HepG2 (cell line): ENCODE measurements around the gene LOC128125822.

ENCODE experiments used
- ADNP ChIP-seq: sonication (generic); formaldehyde crosslinking; IDR thresholded peaks from 2 replicates; pipeline ENCODE4 v1.4.0; 2020; ENCODE audit warnings: missing genetic modification reagents
- AGO2 ChIP-seq: fragments of 200-400 bp; formaldehyde crosslinking; optimal IDR thresholded peaks from 2 replicates; pipeline ENCODE3; 2017; ENCODE audit warnings: mild to moderate bottlenecking, low read depth, low read length, moderate library complexity
- EED ChIP-seq: sonication (generic); formaldehyde crosslinking; IDR thresholded peaks from 2 replicates; pipeline ENCODE4 v1.5.0; 2020; ENCODE audit warnings: mild to moderate bottlenecking, missing genetic modification reagents
- HNF4A ChIP-seq: sonication (generic); formaldehyde crosslinking; IDR thresholded peaks from 2 replicates; pipeline ENCODE4 v1.4.0; 2020; ENCODE audit warnings: missing genetic modification reagents
- SOX5 ChIP-seq: IDR thresholded peaks from 2 replicates; pipeline ENCODE4 v1.6.1; 2016; ENCODE audit warnings: borderline replicate concordance
- SP5 ChIP-seq: IDR thresholded peaks from 2 replicates; pipeline ENCODE4 v1.6.1; 2016; ENCODE audit warnings: low read depth, borderline replicate concordance
- STAT5B ChIP-seq: sonication (generic); formaldehyde crosslinking; IDR thresholded peaks from 2 replicates; pipeline ENCODE4 v1.4.0; 2020; ENCODE audit warnings: missing genetic modification reagents
- TCF7 ChIP-seq: sonication (generic); IDR thresholded peaks from 2 replicates; pipeline ENCODE4 v1.6.1; 2016; ENCODE audit warnings: antibody characterized with exemption, low read depth
- ZBTB7B ChIP-seq: sonication (generic); formaldehyde crosslinking; IDR thresholded peaks from 2 replicates; pipeline ENCODE4 v1.4.0; 2020; ENCODE audit warnings: missing genetic modification reagents
- ZNF260 ChIP-seq: sonication (generic); formaldehyde crosslinking; IDR thresholded peaks from 2 replicates; pipeline ENCODE4 v1.4.0; 2020; ENCODE audit warnings: missing genetic modification reagents, low read depth, mild to moderate bottlenecking, borderline replicate concordance
- ZNF317 ChIP-seq: sonication (generic); formaldehyde crosslinking; IDR thresholded peaks from 2 replicates; pipeline ENCODE4 v1.5.0; 2020; ENCODE audit warnings: mild to moderate bottlenecking, missing genetic modification reagents
- ZNF709 ChIP-seq: sonication (generic); formaldehyde crosslinking; IDR thresholded peaks from 2 replicates; pipeline ENCODE4 v1.5.0; 2020; ENCODE audit warnings: mild to moderate bottlenecking, missing genetic modification reagents
- ZNF720 ChIP-seq: sonication (generic); formaldehyde crosslinking; IDR thresholded peaks from 2 replicates; pipeline ENCODE4 v1.4.0; 2020; ENCODE audit warnings: missing genetic modification reagents
- TF ChIP-seq, protein P1 (sequence below): sonication (generic); formaldehyde crosslinking; IDR thresholded peaks from 2 replicates; pipeline ENCODE4 v1.4.0; 2020; ENCODE audit warnings: missing genetic modification reagents, low read depth, mild to moderate bottlenecking, borderline replicate concordance
- TF ChIP-seq, protein P2 (sequence below): sonication (generic); formaldehyde crosslinking; IDR thresholded peaks from 2 replicates; pipeline ENCODE4 v1.4.0; 2020; ENCODE audit warnings: missing genetic modification reagents, borderline replicate concordance
- TF ChIP-seq, protein P3 (sequence below), 2 experiments: IDR thresholded peaks; 2 replicates each; pipeline ENCODE4 v1.6.1; 2011 to 2012; ENCODE audit warnings: low read length in 2 of 2, borderline replicate concordance in 1 of 2, low read depth in 1 of 2, mild to moderate bottlenecking in 1 of 2, moderate library complexity in 1 of 2
- TF ChIP-seq, protein P4 (sequence below): sonication (generic); formaldehyde crosslinking; IDR thresholded peaks from 2 replicates; pipeline ENCODE4 v1.8.1; 2023; ENCODE audit warnings: mild to moderate bottlenecking, moderate library complexity, missing genetic modification reagents

LOC128125822 gene

DNA sequence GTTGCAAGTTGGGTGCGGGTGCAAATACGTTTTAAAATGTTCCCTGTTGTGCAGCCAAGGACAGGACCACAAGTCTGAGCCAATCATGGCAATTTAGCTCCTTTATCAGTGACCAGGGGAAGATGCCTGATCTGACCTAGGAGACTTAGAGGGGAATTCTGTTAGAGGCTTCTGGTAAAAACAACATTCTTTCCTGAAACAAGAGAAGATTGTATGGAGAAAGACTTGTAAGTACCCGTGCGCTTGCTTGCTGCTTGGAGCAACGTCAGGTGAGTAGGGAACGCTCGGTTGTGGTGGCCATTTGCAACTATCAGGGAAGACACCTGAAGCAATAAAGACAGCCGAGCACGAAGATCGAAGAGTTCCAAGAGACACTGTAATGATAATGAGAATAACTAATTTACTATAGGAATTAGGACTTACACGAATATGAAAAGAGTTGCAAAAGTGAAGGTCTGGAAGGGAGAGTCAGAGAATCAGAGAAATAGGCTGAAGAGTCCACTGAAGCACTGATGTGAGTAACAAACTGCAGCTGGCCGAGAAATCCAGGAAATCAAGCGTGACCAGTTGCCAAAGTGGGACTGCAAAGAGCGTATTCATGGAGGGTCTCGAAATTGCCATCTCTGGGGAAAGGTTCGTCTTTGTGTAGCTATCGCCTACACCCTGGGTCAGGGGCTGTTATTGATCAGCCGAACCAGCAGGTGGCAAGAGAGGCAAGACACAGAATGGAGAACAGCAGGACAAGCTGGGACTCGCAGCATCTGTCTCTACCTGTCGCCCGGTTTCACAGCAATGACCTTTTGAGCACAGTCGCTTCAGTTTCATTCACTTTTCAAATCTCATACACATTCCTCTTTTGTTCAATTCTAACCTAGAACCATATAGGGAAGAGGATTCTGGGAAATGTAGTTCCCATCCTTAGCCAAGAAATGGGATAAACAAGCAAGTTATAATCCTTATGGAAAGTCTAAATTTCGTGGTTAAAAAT lies 26.1 kb downstream of the LOC128125822 start (continued):
- TF ChIP-seq ZNF709 (CRISPR knock-in tag) (peak; percentile 37; the same call in 1 of the 2 replicates), ZBTB7B (CRISPR knock-in tag) (no peak), AGO2 (no peak), SOX5 (peak; percentile 53), SP5 (CRISPR knock-in tag) (0 out of 2 replicates have a peak, but pooled peaks have one; percentile 14), STAT5B (no peak), ZNF317 (CRISPR knock-in tag) (peak; percentile 49; the same call in 1 of the 2 replicates), EED (no peak), TCF7 (no peak), ZNF720 (no peak; the same call in 1 of the 2 replicates), ZNF260 (CRISPR knock-in tag) (no peak), ADNP (CRISPR knock-in tag) (no peak), HNF4A (CRISPR knock-in tag) (peak; percentile 60)
- TF ChIP-seq, protein P1, sequence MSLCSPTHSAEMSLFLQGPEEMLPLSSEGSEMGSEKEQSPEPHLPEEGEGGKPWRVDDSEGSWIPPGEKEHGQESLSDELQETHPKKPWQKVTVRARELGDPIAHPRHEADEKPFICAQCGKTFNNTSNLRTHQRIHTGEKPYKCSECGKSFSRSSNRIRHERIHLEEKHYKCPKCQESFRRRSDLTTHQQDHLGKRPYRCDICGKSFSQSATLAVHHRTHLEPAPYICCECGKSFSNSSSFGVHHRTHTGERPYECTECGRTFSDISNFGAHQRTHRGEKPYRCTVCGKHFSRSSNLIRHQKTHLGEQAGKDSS = 0 out of 2 replicates have a peak, but pooled peaks have one; percentile 42
- TF ChIP-seq, protein P2, sequence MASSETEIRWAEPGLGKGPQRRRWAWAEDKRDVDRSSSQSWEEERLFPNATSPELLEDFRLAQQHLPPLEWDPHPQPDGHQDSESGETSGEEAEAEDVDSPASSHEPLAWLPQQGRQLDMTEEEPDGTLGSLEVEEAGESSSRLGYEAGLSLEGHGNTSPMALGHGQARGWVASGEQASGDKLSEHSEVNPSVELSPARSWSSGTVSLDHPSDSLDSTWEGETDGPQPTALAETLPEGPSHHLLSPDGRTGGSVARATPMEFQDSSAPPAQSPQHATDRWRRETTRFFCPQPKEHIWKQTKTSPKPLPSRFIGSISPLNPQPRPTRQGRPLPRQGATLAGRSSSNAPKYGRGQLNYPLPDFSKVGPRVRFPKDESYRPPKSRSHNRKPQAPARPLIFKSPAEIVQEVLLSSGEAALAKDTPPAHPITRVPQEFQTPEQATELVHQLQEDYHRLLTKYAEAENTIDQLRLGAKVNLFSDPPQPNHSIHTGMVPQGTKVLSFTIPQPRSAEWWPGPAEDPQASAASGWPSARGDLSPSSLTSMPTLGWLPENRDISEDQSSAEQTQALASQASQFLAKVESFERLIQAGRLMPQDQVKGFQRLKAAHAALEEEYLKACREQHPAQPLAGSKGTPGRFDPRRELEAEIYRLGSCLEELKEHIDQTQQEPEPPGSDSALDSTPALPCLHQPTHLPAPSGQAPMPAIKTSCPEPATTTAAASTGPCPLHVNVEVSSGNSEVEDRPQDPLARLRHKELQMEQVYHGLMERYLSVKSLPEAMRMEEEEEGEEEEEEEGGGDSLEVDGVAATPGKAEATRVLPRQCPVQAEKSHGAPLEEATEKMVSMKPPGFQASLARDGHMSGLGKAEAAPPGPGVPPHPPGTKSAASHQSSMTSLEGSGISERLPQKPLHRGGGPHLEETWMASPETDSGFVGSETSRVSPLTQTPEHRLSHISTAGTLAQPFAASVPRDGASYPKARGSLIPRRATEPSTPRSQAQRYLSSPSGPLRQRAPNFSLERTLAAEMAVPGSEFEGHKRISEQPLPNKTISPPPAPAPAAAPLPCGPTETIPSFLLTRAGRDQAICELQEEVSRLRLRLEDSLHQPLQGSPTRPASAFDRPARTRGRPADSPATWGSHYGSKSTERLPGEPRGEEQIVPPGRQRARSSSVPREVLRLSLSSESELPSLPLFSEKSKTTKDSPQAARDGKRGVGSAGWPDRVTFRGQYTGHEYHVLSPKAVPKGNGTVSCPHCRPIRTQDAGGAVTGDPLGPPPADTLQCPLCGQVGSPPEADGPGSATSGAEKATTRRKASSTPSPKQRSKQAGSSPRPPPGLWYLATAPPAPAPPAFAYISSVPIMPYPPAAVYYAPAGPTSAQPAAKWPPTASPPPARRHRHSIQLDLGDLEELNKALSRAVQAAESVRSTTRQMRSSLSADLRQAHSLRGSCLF (CRISPR knock-in tag) = peak; percentile 47; the same call in 1 of the 2 replicates
- TF ChIP-seq, protein P3, sequence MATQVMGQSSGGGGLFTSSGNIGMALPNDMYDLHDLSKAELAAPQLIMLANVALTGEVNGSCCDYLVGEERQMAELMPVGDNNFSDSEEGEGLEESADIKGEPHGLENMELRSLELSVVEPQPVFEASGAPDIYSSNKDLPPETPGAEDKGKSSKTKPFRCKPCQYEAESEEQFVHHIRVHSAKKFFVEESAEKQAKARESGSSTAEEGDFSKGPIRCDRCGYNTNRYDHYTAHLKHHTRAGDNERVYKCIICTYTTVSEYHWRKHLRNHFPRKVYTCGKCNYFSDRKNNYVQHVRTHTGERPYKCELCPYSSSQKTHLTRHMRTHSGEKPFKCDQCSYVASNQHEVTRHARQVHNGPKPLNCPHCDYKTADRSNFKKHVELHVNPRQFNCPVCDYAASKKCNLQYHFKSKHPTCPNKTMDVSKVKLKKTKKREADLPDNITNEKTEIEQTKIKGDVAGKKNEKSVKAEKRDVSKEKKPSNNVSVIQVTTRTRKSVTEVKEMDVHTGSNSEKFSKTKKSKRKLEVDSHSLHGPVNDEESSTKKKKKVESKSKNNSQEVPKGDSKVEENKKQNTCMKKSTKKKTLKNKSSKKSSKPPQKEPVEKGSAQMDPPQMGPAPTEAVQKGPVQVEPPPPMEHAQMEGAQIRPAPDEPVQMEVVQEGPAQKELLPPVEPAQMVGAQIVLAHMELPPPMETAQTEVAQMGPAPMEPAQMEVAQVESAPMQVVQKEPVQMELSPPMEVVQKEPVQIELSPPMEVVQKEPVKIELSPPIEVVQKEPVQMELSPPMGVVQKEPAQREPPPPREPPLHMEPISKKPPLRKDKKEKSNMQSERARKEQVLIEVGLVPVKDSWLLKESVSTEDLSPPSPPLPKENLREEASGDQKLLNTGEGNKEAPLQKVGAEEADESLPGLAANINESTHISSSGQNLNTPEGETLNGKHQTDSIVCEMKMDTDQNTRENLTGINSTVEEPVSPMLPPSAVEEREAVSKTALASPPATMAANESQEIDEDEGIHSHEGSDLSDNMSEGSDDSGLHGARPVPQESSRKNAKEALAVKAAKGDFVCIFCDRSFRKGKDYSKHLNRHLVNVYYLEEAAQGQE (IDR thresholded peaks at IDR 0.05; ENCODE audit: borderline replicate concordance in 1 of 2, low read depth in 1 of 2, low read length in 2 of 2) = no peak; a peak in 1 of 4 replicates
- TF ChIP-seq, protein P4, sequence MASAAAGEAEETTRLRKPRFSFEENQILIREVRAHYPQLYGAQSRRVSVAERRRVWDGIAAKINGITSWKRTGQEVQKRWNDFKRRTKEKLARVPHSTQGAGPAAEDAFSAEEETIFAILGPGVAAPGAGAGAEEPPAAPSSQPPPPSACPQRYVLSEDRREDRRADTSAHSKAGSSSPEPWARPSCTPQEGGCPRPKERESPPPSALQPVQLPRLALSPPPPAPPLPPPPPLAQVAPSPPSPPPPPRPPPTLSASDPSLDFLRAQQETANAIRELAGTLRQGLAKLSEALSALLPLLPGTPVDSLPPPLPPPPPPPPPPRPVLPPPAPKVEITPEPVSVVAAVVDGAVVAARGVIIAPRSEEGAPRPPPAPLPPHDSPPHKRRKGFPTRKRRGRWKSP (CRISPR knock-in tag) = no peak; the same call in 1 of the 2 replicates
